ENCODE measurements around the gene TMOD3.

The TMOD3 gene

DNA sequence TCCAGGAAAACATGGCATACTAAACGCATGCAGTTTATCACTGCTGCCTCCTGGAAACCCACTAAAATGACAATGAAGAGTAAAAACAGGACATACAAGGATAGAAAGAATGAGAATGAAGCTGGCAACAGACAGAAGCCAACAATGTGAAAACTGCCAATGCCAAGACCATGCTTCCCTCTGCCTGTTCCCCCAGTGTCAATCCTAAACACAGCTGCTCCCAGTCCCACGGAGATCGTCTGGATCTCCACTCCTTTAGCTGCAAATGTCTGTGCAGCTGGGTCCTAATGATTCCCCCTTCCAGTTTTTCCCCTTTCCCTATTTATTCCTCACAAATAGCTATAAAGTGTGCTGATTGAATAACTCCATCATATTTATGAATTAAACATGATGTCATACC is 126.1 kb downstream of the TMOD3 start:
- H3K4me3 ChIP-seq (ENCODE audit: control insufficient read depth, low read depth, low read length), result no peak overlapping the region
- TF ChIP-seq, protein P1, sequence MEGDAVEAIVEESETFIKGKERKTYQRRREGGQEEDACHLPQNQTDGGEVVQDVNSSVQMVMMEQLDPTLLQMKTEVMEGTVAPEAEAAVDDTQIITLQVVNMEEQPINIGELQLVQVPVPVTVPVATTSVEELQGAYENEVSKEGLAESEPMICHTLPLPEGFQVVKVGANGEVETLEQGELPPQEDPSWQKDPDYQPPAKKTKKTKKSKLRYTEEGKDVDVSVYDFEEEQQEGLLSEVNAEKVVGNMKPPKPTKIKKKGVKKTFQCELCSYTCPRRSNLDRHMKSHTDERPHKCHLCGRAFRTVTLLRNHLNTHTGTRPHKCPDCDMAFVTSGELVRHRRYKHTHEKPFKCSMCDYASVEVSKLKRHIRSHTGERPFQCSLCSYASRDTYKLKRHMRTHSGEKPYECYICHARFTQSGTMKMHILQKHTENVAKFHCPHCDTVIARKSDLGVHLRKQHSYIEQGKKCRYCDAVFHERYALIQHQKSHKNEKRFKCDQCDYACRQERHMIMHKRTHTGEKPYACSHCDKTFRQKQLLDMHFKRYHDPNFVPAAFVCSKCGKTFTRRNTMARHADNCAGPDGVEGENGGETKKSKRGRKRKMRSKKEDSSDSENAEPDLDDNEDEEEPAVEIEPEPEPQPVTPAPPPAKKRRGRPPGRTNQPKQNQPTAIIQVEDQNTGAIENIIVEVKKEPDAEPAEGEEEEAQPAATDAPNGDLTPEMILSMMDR (IDR thresholded peaks at IDR 0.05; ENCODE audit: control insufficient read depth, insufficient read depth, low read depth, low read length, missing control alignments), result no peak
- no peak for DNase-seq (ENCODE audit: low read depth)
